Ascending aorta (tissue), 2 donors: ENCODE data around the gene C11orf65. TPM values are rescaled to one million over a fixed set of nuclear protein-coding genes. Genes with fewer than 3 reads are reported as not detected.
"Not testable (repeated sequence)": the region's sequence is repeated elsewhere in the genome, so short reads cannot be mapped to it uniquely, and the experiment has no call there.

Experiments used
- DNase-seq, 2 donors: peaks; one replicate each; pipeline ENCODE4 v3.0.0-alpha.2; 2019; ENCODE audit warnings: low spot score in 2 of 2
- H3K27ac ChIP-seq, 2 donors: fragments of 200-600 bp; sonication (generic); one replicate each; pipeline ENCODE4 v1.5.1; 2016 to 2017; ENCODE audit warnings: mild to moderate bottlenecking in 1 of 2
- H3K27me3 ChIP-seq: fragments of 200-600 bp; sonication (generic); one replicate; pipeline ENCODE4 v1.5.1; 2017
- H3K36me3 ChIP-seq, 2 donors: fragments of 200-600 bp; sonication (generic); one replicate each; pipeline ENCODE4 v1.5.1; 2016
- H3K4me1 ChIP-seq, 2 donors: fragments of 200-600 bp; sonication (generic); one replicate each; pipeline ENCODE4 v1.5.1; 2016 to 2017; ENCODE audit warnings: mild to moderate bottlenecking in 1 of 2
- H3K4me3 ChIP-seq, 2 donors: fragments of 200-600 bp; sonication (generic); one replicate each; pipeline ENCODE4 v1.5.1; 2016 to 2017; ENCODE audit warnings: mild to moderate bottlenecking in 1 of 2
- H3K9me3 ChIP-seq, 2 donors: fragments of 200-600 bp; sonication (generic); one replicate each; pipeline ENCODE4 v1.5.1; 2016
- intact Hi-C: fragments of 100-400 bp; cut with DNase I; formaldehyde crosslinking; loops from one replicate; pipeline ENCODE4 v1.15.1; 2023
- total RNA-seq: library from RNA; depleted of rRNA; stranded (reverse); fragments of >200 nt; gene quantifications from one replicate; pipeline ENCODE4 v1.1.0, GENCODE V29; 2016
- TF ChIP-seq, protein P1 (sequence below), 3 experiments: fragments of 200-600 bp in 2 of 3; fragments of 450-650 bp in 1 of 3; sonication (generic) in 2 of 3; IDR thresholded peaks; one replicate each; pipeline ENCODE4 v1.5.1; 2016 to 2019; ENCODE audit warnings: antibody characterized with exemption in 3 of 3, mild to moderate bottlenecking in 1 of 3, moderate library complexity in 1 of 3

The C11orf65 gene
- total RNA-seq, 1 donor from 2014 or later = not detected

DNA sequence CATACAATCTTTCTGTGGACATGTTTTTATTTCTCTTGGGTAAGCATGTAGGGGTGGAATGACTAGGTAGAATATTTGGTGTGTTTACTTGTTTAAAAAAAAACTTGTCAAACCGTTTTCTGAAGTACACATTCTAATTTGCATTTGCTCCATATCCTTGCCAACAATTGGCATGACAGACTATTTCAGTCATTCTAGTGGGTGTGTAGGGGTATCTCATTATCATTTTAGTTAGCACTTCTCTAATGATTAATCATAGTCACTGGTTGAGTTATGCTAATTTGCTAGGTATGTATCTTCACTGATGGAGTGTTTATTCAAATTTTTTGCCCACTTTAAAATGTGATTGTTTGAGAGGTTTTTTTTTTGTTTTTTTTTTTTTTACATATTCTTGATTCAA lies 64.3 kb downstream of the C11orf65 start:
- no peaks in the 10 kb centered on the region for H3K36me3 ChIP-seq
- no peak for DNase-seq
- no peak overlapping the region for H3K27ac ChIP-seq
- no peak overlapping the region for H3K4me3 ChIP-seq
- H3K9me3 ChIP-seq = no peaks in the 10 kb centered on the region
- H3K4me1 ChIP-seq = no peaks in the 10 kb centered on the region
- H3K27me3 ChIP-seq = no peaks in the 10 kb centered on the region
- TF ChIP-seq, protein P1, sequence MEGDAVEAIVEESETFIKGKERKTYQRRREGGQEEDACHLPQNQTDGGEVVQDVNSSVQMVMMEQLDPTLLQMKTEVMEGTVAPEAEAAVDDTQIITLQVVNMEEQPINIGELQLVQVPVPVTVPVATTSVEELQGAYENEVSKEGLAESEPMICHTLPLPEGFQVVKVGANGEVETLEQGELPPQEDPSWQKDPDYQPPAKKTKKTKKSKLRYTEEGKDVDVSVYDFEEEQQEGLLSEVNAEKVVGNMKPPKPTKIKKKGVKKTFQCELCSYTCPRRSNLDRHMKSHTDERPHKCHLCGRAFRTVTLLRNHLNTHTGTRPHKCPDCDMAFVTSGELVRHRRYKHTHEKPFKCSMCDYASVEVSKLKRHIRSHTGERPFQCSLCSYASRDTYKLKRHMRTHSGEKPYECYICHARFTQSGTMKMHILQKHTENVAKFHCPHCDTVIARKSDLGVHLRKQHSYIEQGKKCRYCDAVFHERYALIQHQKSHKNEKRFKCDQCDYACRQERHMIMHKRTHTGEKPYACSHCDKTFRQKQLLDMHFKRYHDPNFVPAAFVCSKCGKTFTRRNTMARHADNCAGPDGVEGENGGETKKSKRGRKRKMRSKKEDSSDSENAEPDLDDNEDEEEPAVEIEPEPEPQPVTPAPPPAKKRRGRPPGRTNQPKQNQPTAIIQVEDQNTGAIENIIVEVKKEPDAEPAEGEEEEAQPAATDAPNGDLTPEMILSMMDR (IDR thresholded peaks at IDR 0.05) = no peak
- intact Hi-C loops = no loop called here

- H3K36me3 ChIP-seq = no peaks in the 10 kb centered on the region
- H3K27me3 ChIP-seq = no peaks in the 10 kb centered on the region
- TF ChIP-seq, protein P1 (IDR thresholded peaks at IDR 0.05) = no peak
- H3K9me3 ChIP-seq = no peaks in the 10 kb centered on the region
- no peak for DNase-seq
- H3K4me1 ChIP-seq = no peaks in the 10 kb centered on the region
- no peak overlapping the region for H3K27ac ChIP-seq
- intact Hi-C loops = no loop called here
- no peak overlapping the region for H3K4me3 ChIP-seq
These were observed 65.1 kb downstream of the C11orf65 start for GRCh38 chr11:108402241-108402640.

DNA sequence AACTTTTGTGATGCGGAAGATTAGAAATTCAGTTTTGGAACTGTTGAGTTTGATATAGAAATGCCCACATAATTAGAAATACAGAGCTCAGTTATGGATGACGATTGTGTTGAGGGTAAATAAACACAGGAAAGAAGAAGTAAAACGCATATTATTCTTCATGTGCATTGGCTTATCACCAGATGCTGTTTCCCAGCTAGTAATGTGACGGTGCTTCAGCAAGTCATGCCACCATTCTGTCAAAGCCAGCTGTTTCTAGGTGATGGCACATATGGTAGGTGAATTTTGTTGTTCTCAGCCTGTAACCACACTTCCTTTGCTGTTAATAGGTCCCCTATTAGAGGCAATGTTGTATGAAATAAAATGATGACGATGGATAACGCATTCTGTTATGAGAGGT lies 68.9 kb downstream of the C11orf65 start:
- no peaks in the 10 kb centered on the region for H3K27me3 ChIP-seq
- intact Hi-C loops = no loop called here
- TF ChIP-seq, protein P1 (IDR thresholded peaks at IDR 0.05) = no peak
- no peaks in the 10 kb centered on the region for H3K36me3 ChIP-seq
- H3K9me3 ChIP-seq = no peaks in the 10 kb centered on the region
- no peak for DNase-seq
- no peak overlapping the region for H3K27ac ChIP-seq
- no peaks in the 10 kb centered on the region for H3K4me1 ChIP-seq
- H3K4me3 ChIP-seq = no peak overlapping the region

- H3K4me3 ChIP-seq, H3K36me3 ChIP-seq, DNase-seq, H3K27ac ChIP-seq, H3K9me3 ChIP-seq, H3K27me3 ChIP-seq, intact Hi-C loops, H3K4me1 ChIP-seq: not testable (repeated sequence)
These were observed 70.7 kb downstream of the C11orf65 start for GRCh38 chr11:108396672-108397071.

- TF ChIP-seq, protein P1 (IDR thresholded peaks at IDR 0.05) = no peak
- H3K36me3 ChIP-seq = no peaks in the 10 kb centered on the region
- H3K9me3 ChIP-seq = no peaks in the 10 kb centered on the region
- no peak for DNase-seq
- H3K4me3 ChIP-seq = no peak overlapping the region
- H3K27ac ChIP-seq = no peak overlapping the region
- intact Hi-C loops = no loop called here
- no peaks in the 10 kb centered on the region for H3K27me3 ChIP-seq
- no peaks in the 10 kb centered on the region for H3K4me1 ChIP-seq
These were observed 72.5 kb downstream of the C11orf65 start for GRCh38 chr11:108394744-108395284.

- Histone ChIP-seq H3K4me3 (no peak overlapping the region), H3K36me3 (no peaks in the 10 kb centered on the region), H3K27me3 (no peaks in the 10 kb centered on the region), H3K9me3 (no peaks in the 10 kb centered on the region), H3K4me1 (no peaks in the 10 kb centered on the region), H3K27ac (no peak overlapping the region)
- DNase-seq = no peak
- TF ChIP-seq, protein P1 (IDR thresholded peaks at IDR 0.05) = no peak
- intact Hi-C loops = no loop called here
These were observed 74.3 kb downstream of the C11orf65 start for GRCh38 chr11:108393046-108393445.
